ENCODE results near the gene MYBL2. TPM values are rescaled to one million over a fixed set of nuclear protein-coding genes. Genes with fewer than 3 reads are reported as not detected.
A peak's percentile ranks its signal among the peaks of the same experiment; 100 is the strongest.

The MYBL2 gene
- total RNA-seq, 3 donors from 2014 or later (not counting 1 experiment from before 2014, with no cell fraction given), result 1.6 to 2.4 (median 1.7) TPM

DNA sequence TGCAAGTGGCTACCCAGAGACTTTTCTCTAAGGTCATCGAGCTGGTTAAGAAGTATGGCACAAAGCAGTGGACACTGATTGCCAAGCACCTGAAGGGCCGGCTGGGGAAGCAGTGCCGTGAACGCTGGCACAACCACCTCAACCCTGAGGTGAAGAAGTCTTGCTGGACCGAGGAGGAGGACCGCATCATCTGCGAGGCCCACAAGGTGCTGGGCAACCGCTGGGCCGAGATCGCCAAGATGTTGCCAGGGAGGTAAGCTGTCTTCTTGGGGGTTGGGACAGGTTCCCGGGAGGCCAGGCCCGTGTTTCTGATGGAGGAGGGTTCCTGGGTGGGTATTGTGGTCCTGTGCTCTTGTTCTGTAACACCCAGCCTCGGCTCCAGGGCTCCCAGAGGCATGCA is 19.9 kb downstream of the MYBL2 start:
- no peak for TF ChIP-seq CTCF (IDR thresholded peaks at IDR 0.05)
- ATAC-seq (no peak), DNase-seq (no peak)
- Mint-ChIP-seq H3K4me1 (no peaks in the 10 kb centered on the region), H3K27ac (no peak overlapping the region), H3K4me3 (no peak overlapping the region), H3K9me3 (no peaks in the 10 kb centered on the region), H3K36me3 (no peaks in the 10 kb centered on the region), H3K27me3 (ENCODE audit: low read depth in 2 of 2) (no peaks in the 10 kb centered on the region)
- Histone ChIP-seq H3K27ac (ENCODE audit: low read length) (no peak overlapping the region), H3K4me3 (ENCODE audit: low read length) (no peak overlapping the region), H3K4me1 (ENCODE audit: control insufficient read depth, insufficient read depth, low read length) (peaks cover 9% of the 10 kb centered on the region), H3K27me3 (ENCODE audit: control insufficient read depth, insufficient read depth, low read length) (no peaks in the 10 kb centered on the region), H3K9me3 (ENCODE audit: control insufficient read depth, insufficient read depth, low read length) (no peaks in the 10 kb centered on the region), H3K36me3 (ENCODE audit: control insufficient read depth, insufficient read depth, low read length) (no peaks in the 10 kb centered on the region)
- 96% methylated on average over 13 of the region's 13 CpGs for WGBS (ENCODE audit: insufficient coverage)
- intact Hi-C loops (cut with micrococcal nuclease), result no loop called here

GRCh38 chr20:43689165-43689564 is 22.3 kb downstream of the MYBL2 start:
- Histone ChIP-seq H3K4me3 (ENCODE audit: low read length) (no peak overlapping the region), H3K27ac (ENCODE audit: low read length) (no peak overlapping the region), H3K27me3 (ENCODE audit: control insufficient read depth, insufficient read depth, low read length) (no peaks in the 10 kb centered on the region), H3K9me3 (ENCODE audit: control insufficient read depth, insufficient read depth, low read length) (no peaks in the 10 kb centered on the region), H3K4me1 (ENCODE audit: control insufficient read depth, insufficient read depth, low read length) (no peaks in the 10 kb centered on the region), H3K36me3 (ENCODE audit: control insufficient read depth, insufficient read depth, low read length) (no peaks in the 10 kb centered on the region)
- no peaks in the 10 kb centered on the region for H3K27me3 Mint-ChIP-seq (ENCODE audit: low read depth in 2 of 2)
- H3K4me3 Mint-ChIP-seq, result no peak overlapping the region
- 91% methylated on average over 4 of the region's 4 CpGs for WGBS (ENCODE audit: insufficient coverage)
- no peaks in the 10 kb centered on the region for H3K36me3 Mint-ChIP-seq
- peak overlapping the region in 1 of 2 donors; percentile 18 for H3K27ac Mint-ChIP-seq
- no peaks in the 10 kb centered on the region for H3K4me1 Mint-ChIP-seq
- ATAC-seq, result no peak
- no peak for TF ChIP-seq CTCF (IDR thresholded peaks at IDR 0.05)
- no peaks in the 10 kb centered on the region for H3K9me3 Mint-ChIP-seq
- intact Hi-C loops (cut with micrococcal nuclease), result no loop called here
- no peak for DNase-seq

- no peak for TF ChIP-seq CTCF (IDR thresholded peaks at IDR 0.05)
- H3K27ac Mint-ChIP-seq, result no peak overlapping the region
- no peaks in the 10 kb centered on the region for H3K4me1 Mint-ChIP-seq
- H3K27me3 ChIP-seq (ENCODE audit: control insufficient read depth, insufficient read depth, low read length), result no peaks in the 10 kb centered on the region
- H3K27me3 Mint-ChIP-seq (ENCODE audit: low read depth in 2 of 2), result no peaks in the 10 kb centered on the region
- WGBS (ENCODE audit: insufficient coverage), result 97% methylated on average over 7 of the region's 9 CpGs
- intact Hi-C loops (cut with micrococcal nuclease), result no loop called here
- ATAC-seq (no peak), DNase-seq (no peak)
- no peaks in the 10 kb centered on the region for H3K36me3 Mint-ChIP-seq
- no peak overlapping the region for H3K4me3 Mint-ChIP-seq
- no peaks in the 10 kb centered on the region for H3K36me3 ChIP-seq (ENCODE audit: control insufficient read depth, insufficient read depth, low read length)
- no peak overlapping the region for H3K27ac ChIP-seq (ENCODE audit: low read length)
- H3K9me3 ChIP-seq (ENCODE audit: control insufficient read depth, insufficient read depth, low read length), result no peaks in the 10 kb centered on the region
- H3K4me3 ChIP-seq (ENCODE audit: low read length), result no peak overlapping the region
- no peaks in the 10 kb centered on the region for H3K4me1 ChIP-seq (ENCODE audit: control insufficient read depth, insufficient read depth, low read length)
- H3K9me3 Mint-ChIP-seq, result no peaks in the 10 kb centered on the region
Observed at GRCh38 chr20:43690943-43691598, 24.2 kb downstream of the MYBL2 start.
